Esophagus squamous epithelium (tissue), 5 donors: ENCODE data around the gene SH3GLB1. TPM values are rescaled to one million over a fixed set of nuclear protein-coding genes. Genes with fewer than 3 reads are reported as not detected.

Experiments
- DNase-seq: peaks from one replicate; lab custom pipeline; 2025; lab: John Stamatoyannopoulos, UW
- H3K27ac ChIP-seq, 4 donors: fragments of 200-600 bp; sonication (generic); one replicate each; pipeline ENCODE4 v1.5.1; 2016 to 2019; ENCODE audit warnings: mild to moderate bottlenecking in 1 of 4
- H3K27me3 ChIP-seq, 4 donors: fragments of 200-600 bp; sonication (generic); 1 replicate in 3 of 4; 2 replicates in 1 of 4; pipeline versions ENCODE4 v1.5.1 to v1.6.0; 2017 to 2021; ENCODE audit warnings: antibody characterized with exemption in 1 of 4
- H3K36me3 ChIP-seq, 3 donors: fragments of 200-600 bp; sonication (generic); one replicate each; pipeline ENCODE4 v1.5.1; 2016 to 2019
- H3K4me1 ChIP-seq, 3 donors: fragments of 200-600 bp; sonication (generic); one replicate each; pipeline ENCODE4 v1.5.1; 2017 to 2019
- H3K4me3 ChIP-seq, 4 donors: fragments of 200-600 bp; sonication (generic); 1 replicate in 3 of 4; 2 replicates in 1 of 4; pipeline ENCODE4 v1.5.1; 2016 to 2019; ENCODE audit warnings: mild to moderate bottlenecking in 2 of 4, moderate library complexity in 1 of 4
- H3K9me3 ChIP-seq, 3 donors: fragments of 200-600 bp; sonication (generic); one replicate each; pipeline ENCODE4 v1.5.1; 2016 to 2019
- POLR2A ChIP-seq, 4 donors: fragments of 450-650 bp; IDR thresholded peaks; one replicate each; pipeline ENCODE4 v1.6.1; 2017; ENCODE audit warnings: antibody characterized with exemption in 4 of 4, mild to moderate bottlenecking in 4 of 4, moderate library complexity in 3 of 4
- WGBS, 2 donors: methylation state at CpG; one replicate each; pipeline ENCODE4 v1.1.5; 2018; 5-methylcytosine and 5-hydroxymethylcytosine counted together
- intact Hi-C: fragments of 100-400 bp; cut with DNase I; formaldehyde crosslinking; loops from one replicate; pipeline ENCODE4 v1.15.0; 2022
- total RNA-seq, 4 donors: library from RNA; depleted of rRNA; stranded (reverse); fragments of >200 nt; gene quantifications; one replicate each; pipeline ENCODE4 v1.1.0, GENCODE V29; 2016
- TF ChIP-seq, protein P1 (sequence below), 6 experiments: fragments of 450-650 bp in 4 of 6; fragments of 200-600 bp in 2 of 6; sonication (generic) in 2 of 6; IDR thresholded peaks; one replicate each; pipeline ENCODE4 v1.5.1; 2016 to 2019; ENCODE audit warnings: antibody characterized with exemption in 6 of 6, mild to moderate bottlenecking in 4 of 6, moderate library complexity in 4 of 6
- donor health status: DM: yes; HTN: yes; CAD: no.

Gene SH3GLB1
- total RNA-seq, 4 donors from 2014 or later = 46.6 to 53.4 (median 47.2) TPM

DNA sequence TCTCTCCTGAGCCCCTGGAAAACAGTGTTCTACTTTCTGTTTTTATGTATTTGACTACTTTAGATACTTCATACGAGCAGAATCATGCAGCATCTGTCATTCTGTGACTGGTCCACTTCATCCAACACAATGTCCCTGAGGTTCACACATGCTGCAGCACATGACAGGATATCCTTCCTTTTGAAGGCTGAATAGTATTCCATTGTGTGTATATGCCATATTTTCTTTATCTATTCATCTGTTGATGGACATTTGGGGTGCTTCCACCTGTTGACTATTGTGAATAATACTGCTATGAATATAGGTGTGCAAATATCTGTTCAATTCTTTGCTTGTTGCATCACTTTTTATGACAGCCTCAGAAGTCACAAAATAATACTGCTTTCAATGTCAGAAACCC, 55.8 kb downstream of the SH3GLB1 start:
- intact Hi-C loops = no loop called here
- Histone ChIP-seq H3K36me3 (no peaks in the 10 kb centered on the region), H3K4me1 (no peaks in the 10 kb centered on the region), H3K9me3 (no peaks in the 10 kb centered on the region), H3K27me3 (no peaks in the 10 kb centered on the region), H3K27ac (no peak overlapping the region), H3K4me3 (no peak overlapping the region)
- no peak for DNase-seq
- TF ChIP-seq, protein P1, sequence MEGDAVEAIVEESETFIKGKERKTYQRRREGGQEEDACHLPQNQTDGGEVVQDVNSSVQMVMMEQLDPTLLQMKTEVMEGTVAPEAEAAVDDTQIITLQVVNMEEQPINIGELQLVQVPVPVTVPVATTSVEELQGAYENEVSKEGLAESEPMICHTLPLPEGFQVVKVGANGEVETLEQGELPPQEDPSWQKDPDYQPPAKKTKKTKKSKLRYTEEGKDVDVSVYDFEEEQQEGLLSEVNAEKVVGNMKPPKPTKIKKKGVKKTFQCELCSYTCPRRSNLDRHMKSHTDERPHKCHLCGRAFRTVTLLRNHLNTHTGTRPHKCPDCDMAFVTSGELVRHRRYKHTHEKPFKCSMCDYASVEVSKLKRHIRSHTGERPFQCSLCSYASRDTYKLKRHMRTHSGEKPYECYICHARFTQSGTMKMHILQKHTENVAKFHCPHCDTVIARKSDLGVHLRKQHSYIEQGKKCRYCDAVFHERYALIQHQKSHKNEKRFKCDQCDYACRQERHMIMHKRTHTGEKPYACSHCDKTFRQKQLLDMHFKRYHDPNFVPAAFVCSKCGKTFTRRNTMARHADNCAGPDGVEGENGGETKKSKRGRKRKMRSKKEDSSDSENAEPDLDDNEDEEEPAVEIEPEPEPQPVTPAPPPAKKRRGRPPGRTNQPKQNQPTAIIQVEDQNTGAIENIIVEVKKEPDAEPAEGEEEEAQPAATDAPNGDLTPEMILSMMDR (IDR thresholded peaks at IDR 0.05) = no peak
- TF ChIP-seq POLR2A (IDR thresholded peaks at IDR 0.05) = no peak
- WGBS, 2 donors = 76 to 77% methylated on average over 1 of the region's 1 CpG

DNA sequence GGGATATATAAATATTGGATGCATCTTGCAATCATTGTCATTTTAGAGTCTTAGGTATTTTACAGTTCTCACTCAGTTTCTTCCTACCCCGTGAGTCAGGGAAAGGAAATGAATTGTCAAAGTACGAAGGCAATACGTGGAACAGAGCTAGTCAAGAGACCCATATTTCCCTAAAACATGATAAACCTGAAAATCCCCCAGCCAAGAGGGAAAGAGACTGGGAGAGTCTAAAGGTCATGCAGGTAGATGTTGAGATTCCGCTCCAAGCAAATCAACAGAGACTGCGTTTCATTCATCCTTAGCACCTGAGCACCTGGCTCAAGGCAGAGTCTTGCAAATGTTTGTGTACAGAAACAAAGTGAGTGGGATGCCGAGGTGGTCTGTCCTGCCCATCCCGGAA, 58.0 kb downstream of the SH3GLB1 start:
- Histone ChIP-seq H3K9me3 (peaks cover 0 to 3% (median 0%) of the 10 kb centered on the region in 3 donors), H3K4me3 (no peak overlapping the region), H3K27me3 (no peaks in the 10 kb centered on the region), H3K27ac (no peak overlapping the region), H3K36me3 (no peaks in the 10 kb centered on the region), H3K4me1 (no peaks in the 10 kb centered on the region)
- WGBS, 2 donors = 62 to 66% methylated on average over 7 of the region's 7 CpGs
- intact Hi-C loops = no loop called here
- DNase-seq = no peak
- TF ChIP-seq, protein P1 (IDR thresholded peaks at IDR 0.05) = no peak
- TF ChIP-seq POLR2A (IDR thresholded peaks at IDR 0.05) = no peak

DNA sequence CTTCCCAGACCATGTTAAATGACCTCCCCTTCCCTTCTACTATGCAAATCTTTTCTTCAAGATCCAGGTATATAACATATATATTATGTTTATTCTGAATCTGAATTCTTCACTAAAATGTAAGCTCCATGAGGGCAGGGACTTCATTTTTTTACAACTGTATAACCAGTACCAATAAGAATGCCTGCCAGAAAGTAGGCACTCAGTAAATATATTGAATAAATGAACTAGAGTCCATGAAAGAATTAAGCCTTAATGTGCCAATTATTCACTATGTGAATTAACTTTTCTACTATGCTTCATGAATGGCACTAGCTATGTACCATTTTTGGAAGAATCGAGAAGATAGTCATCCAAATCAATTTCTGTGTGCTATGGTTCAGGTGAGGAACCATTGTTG, 60.1 kb downstream of the SH3GLB1 start:
- Histone ChIP-seq H3K36me3 (no peaks in the 10 kb centered on the region), H3K4me1 (no peaks in the 10 kb centered on the region), H3K4me3 (no peak overlapping the region), H3K27ac (no peak overlapping the region), H3K9me3 (peaks cover 0 to 3% (median 0%) of the 10 kb centered on the region in 3 donors), H3K27me3 (no peaks in the 10 kb centered on the region)
- TF ChIP-seq POLR2A (IDR thresholded peaks at IDR 0.05) = no peak
- TF ChIP-seq, protein P1 (IDR thresholded peaks at IDR 0.05) = no peak
- intact Hi-C loops = no loop called here
- WGBS, 2 donors = 79 to 90% methylated on average over 1 of the region's 1 CpG
- no peak for DNase-seq

DNA sequence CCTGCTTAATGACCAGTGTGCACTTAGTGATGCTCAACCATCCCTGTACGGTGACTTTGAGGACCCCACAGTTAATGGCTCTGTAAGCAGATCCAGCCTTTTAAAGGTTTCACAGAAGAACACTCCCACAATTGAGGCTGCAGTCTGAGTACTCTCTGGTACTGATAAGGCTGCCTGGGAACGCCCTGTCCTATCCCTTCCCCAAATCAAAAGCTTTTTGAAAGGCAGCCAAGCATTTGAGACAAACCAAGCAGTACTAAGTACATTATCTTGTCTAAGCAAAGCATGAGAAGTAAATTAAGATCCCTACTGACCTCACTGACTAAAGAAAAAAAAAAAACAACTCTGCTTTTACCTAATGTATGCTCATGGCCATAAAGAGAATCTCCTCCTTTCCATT, 60.7 kb downstream of the SH3GLB1 start:
- peaks cover 0 to 3% (median 0%) of the 10 kb centered on the region in 3 donors for H3K9me3 ChIP-seq
- TF ChIP-seq POLR2A (IDR thresholded peaks at IDR 0.05) = no peak
- TF ChIP-seq, protein P1 (IDR thresholded peaks at IDR 0.05) = no peak
- no peaks in the 10 kb centered on the region for H3K4me1 ChIP-seq
- intact Hi-C loops = no loop called here
- no peak for DNase-seq
- 39 to 46% methylated on average over 2 of the region's 2 CpGs for WGBS, 2 donors
- H3K4me3 ChIP-seq = no peak overlapping the region
- no peak overlapping the region for H3K27ac ChIP-seq
- H3K36me3 ChIP-seq = no peaks in the 10 kb centered on the region
- H3K27me3 ChIP-seq = no peaks in the 10 kb centered on the region

DNA sequence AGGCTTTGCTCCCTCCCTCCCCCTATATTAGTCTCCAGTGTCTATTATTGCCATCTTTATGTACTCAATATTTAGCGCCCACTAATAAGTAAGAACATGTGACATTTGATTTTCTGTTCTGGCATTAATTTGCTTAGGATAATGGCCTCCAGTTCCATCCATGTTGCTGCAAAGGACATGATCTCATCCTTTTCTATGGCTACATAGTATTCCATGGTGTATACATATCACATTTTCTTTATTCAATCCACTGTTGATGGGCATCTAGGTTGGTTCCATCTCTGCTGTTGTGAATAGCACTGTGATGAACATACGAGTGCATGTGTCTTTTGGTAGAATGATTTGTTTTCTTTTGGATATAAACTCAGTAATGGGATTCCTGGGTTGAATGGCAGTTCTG, 61.3 kb downstream of the SH3GLB1 start:
- intact Hi-C loops = no loop called here
- 66 to 83% methylated on average over 2 of the region's 2 CpGs for WGBS, 2 donors
- DNase-seq = no peak

More for the DNA sequence above, 61.3 kb downstream of the SH3GLB1 start:
- H3K9me3 ChIP-seq = peaks cover 0 to 3% (median 0%) of the 10 kb centered on the region in 3 donors
- H3K36me3 ChIP-seq = no peaks in the 10 kb centered on the region
- no peak overlapping the region for H3K4me3 ChIP-seq
- TF ChIP-seq, protein P1 (IDR thresholded peaks at IDR 0.05) = no peak
- no peak for TF ChIP-seq POLR2A (IDR thresholded peaks at IDR 0.05)
- H3K27me3 ChIP-seq = no peaks in the 10 kb centered on the region
- no peaks in the 10 kb centered on the region for H3K4me1 ChIP-seq
- no peak overlapping the region for H3K27ac ChIP-seq
